CD4-positive, CD25-positive, alpha-beta regulatory T cell (primary cell): ENCODE results near the gene PDIA6. TPM values are rescaled to one million over a fixed set of nuclear protein-coding genes. Genes with fewer than 3 reads are reported as not detected.

Experiments
- ATAC-seq, 2 donors: fragments of 150-1000 bp; cut with Tn5 transposase; one replicate each; pipeline ENCODE4 v1.10.0; 2021; ENCODE audit warnings: low read depth in 2 of 2, moderate number of reproducible peaks in 2 of 2, moderate library complexity in 1 of 2
- DNase-seq, 3 donors: peaks; one replicate each; pipeline versions ENCODE4 v3.0.0 to v3.0.0-alpha.2; 2012 to 2022; ENCODE audit warnings: mixed read lengths in 1 of 3
- H3K27ac ChIP-seq: one replicate; pipeline ENCODE4 v1.7.0; 2013; ENCODE audit warnings: mild to moderate bottlenecking, low read length; ENCODE audit not compliant: insufficient read depth, poor library complexity, severe bottlenecking
- H3K27me3 ChIP-seq: one replicate; pipeline ENCODE4 v1.7.0; 2013; ENCODE audit warnings: low read length; ENCODE audit not compliant: control insufficient read depth, insufficient read depth
- H3K36me3 ChIP-seq: one replicate; pipeline ENCODE4 v1.7.0; 2013; ENCODE audit warnings: mild to moderate bottlenecking, low read length, moderate library complexity; ENCODE audit not compliant: control insufficient read depth, insufficient read depth
- H3K4me1 ChIP-seq: 2 replicates; pipeline ENCODE4 v1.7.0; 2013; ENCODE audit warnings: mild to moderate bottlenecking, low read length; ENCODE audit not compliant: insufficient read depth, control insufficient read depth, poor library complexity, severe bottlenecking
- H3K4me3 ChIP-seq: one replicate; pipeline ENCODE4 v1.7.0; 2013; ENCODE audit warnings: low read depth, mild to moderate bottlenecking, low read length, moderate library complexity
- H3K9me3 ChIP-seq, 2 experiments: 1 replicate in 1 of 2; 2 replicates in 1 of 2; pipeline ENCODE4 v1.7.0; 2013; ENCODE audit warnings: low read length in 2 of 2, mild to moderate bottlenecking in 1 of 2, moderate library complexity in 1 of 2; ENCODE audit not compliant: control insufficient read depth in 2 of 2
- H3K27ac Mint-ChIP-seq, 3 donors: one replicate each; pipeline ENCODE4 v1.8.0; 2020 to 2022; ENCODE audit warnings: mild to moderate bottlenecking in 3 of 3, mixed read lengths in 3 of 3, moderate library complexity in 2 of 3
- H3K27me3 Mint-ChIP-seq: one replicate; pipeline ENCODE4 v1.8.0; 2022; ENCODE audit warnings: mild to moderate bottlenecking, mixed read lengths
- H3K36me3 Mint-ChIP-seq: one replicate; pipeline ENCODE4 v1.8.0; 2020; ENCODE audit warnings: mixed read lengths
- H3K4me1 Mint-ChIP-seq, 4 donors: one replicate each; pipeline ENCODE4 v1.8.0; 2020 to 2022; ENCODE audit warnings: mixed read lengths in 4 of 4, mild to moderate bottlenecking in 1 of 4
- H3K4me3 Mint-ChIP-seq, 4 donors: one replicate each; pipeline ENCODE4 v1.8.0; 2020 to 2022; ENCODE audit warnings: mild to moderate bottlenecking in 4 of 4, mixed read lengths in 4 of 4, moderate library complexity in 3 of 4
- H3K9me3 Mint-ChIP-seq, 7 donors: one replicate each; pipeline ENCODE4 v1.8.0; 2020 to 2022; ENCODE audit warnings: mixed read lengths in 7 of 7, mild to moderate bottlenecking in 3 of 7, moderate library complexity in 2 of 7
- polyA plus RNA-seq, 4 donors: library from polyadenylated mRNA; unstranded; fragments of 300-500 nt; fragmentation: Illumina TruSeq; gene quantifications; one replicate each; pipeline ENCODE4 v1.2.3, GENCODE V29; 2021
- total RNA-seq: library from RNA; stranded (reverse); gene quantifications from one replicate; pipeline ENCODE4 v1.2.3, GENCODE V29; 2022

The PDIA6 gene
- total and polyA plus RNA-seq, 5 donors from 2014 or later, result 48.0 to 186 (median 116) TPM

GRCh38 chr2:10838734-10839133 lies 26.1 kb upstream of the PDIA6 start:
- H3K27me3 Mint-ChIP-seq, result peaks cover 4% of the 10 kb centered on the region
- H3K4me3 ChIP-seq, result no peak overlapping the region
- peaks cover 0 to 4% (median under 1%) of the 10 kb centered on the region in 4 donors for H3K4me1 Mint-ChIP-seq
- no peaks in the 10 kb centered on the region for H3K36me3 ChIP-seq
- H3K9me3 ChIP-seq, result peaks cover 18 to 27% of the 10 kb centered on the region in 2 experiments
- no peak overlapping the region for H3K4me3 Mint-ChIP-seq
- no peak overlapping the region for H3K27ac ChIP-seq
- DNase-seq (no peak), ATAC-seq (no peak)
- peaks cover 0 to 29% (median 5%) of the 10 kb centered on the region in 7 donors for H3K9me3 Mint-ChIP-seq
- H3K27ac Mint-ChIP-seq, result no peak overlapping the region
- peaks cover 7% of the 10 kb centered on the region for H3K4me1 ChIP-seq
- no peaks in the 10 kb centered on the region for H3K27me3 ChIP-seq
- H3K36me3 Mint-ChIP-seq, result peaks cover 8% of the 10 kb centered on the region

GRCh38 chr2:10837298-10838266 lies 25.0 kb upstream of the PDIA6 start:
- Mint-ChIP-seq H3K4me1 (peaks cover 0 to 7% (median 4%) of the 10 kb centered on the region in 4 donors), H3K4me3 (no peak overlapping the region), H3K9me3 (peaks cover 0 to 28% (median 4%) of the 10 kb centered on the region in 7 donors), H3K27me3 (peaks cover 5% of the 10 kb centered on the region), H3K27ac (no peak overlapping the region), H3K36me3 (peaks cover 8% of the 10 kb centered on the region)
- no peak overlapping the region for H3K4me3 ChIP-seq
- H3K4me1 ChIP-seq, result peaks cover 8% of the 10 kb centered on the region
- ATAC-seq (no peak), DNase-seq (no peak)
- H3K36me3 ChIP-seq, result no peaks in the 10 kb centered on the region
- no peaks in the 10 kb centered on the region for H3K27me3 ChIP-seq
- H3K27ac ChIP-seq, result no peak overlapping the region
- peaks cover 17 to 27% of the 10 kb centered on the region in 2 experiments for H3K9me3 ChIP-seq

- no peaks in the 10 kb centered on the region for H3K36me3 ChIP-seq
- no peaks in the 10 kb centered on the region for H3K27me3 ChIP-seq
- peak overlapping the region in 1 of 3 donors; percentile 48 for H3K27ac Mint-ChIP-seq
- peaks cover 10% of the 10 kb centered on the region for H3K27me3 Mint-ChIP-seq
- peaks cover 0 to 4% of the 10 kb centered on the region in 2 experiments for H3K9me3 ChIP-seq
- no peak overlapping the region for H3K4me3 ChIP-seq
- H3K4me1 ChIP-seq, result peaks cover 13% of the 10 kb centered on the region
- DNase-seq (peak; percentile 52 to 65 (median 64)), ATAC-seq (peak; percentile 60 to 72)
- H3K27ac ChIP-seq, result no peak overlapping the region
- H3K4me1 Mint-ChIP-seq, result peaks cover 0 to 14% (median 6%) of the 10 kb centered on the region in 4 donors
- H3K36me3 Mint-ChIP-seq, result peaks cover 5% of the 10 kb centered on the region
- peaks cover 0 to 10% (median under 1%) of the 10 kb centered on the region in 7 donors for H3K9me3 Mint-ChIP-seq
- peak overlapping the region in 1 of 4 donors; percentile 16 for H3K4me3 Mint-ChIP-seq
These were observed 22.7 kb upstream of the PDIA6 start for GRCh38 chr2:10835052-10835970.

- H3K27ac Mint-ChIP-seq, result no peak overlapping the region
- Histone ChIP-seq H3K27me3 (no peaks in the 10 kb centered on the region), H3K9me3 (no peaks in the 10 kb centered on the region), H3K36me3 (no peaks in the 10 kb centered on the region), H3K27ac (no peak overlapping the region), H3K4me1 (peaks cover 13% of the 10 kb centered on the region), H3K4me3 (no peak overlapping the region)
- no peak overlapping the region for H3K4me3 Mint-ChIP-seq
- peaks cover 0 to 14% (median 6%) of the 10 kb centered on the region in 4 donors for H3K4me1 Mint-ChIP-seq
- H3K27me3 Mint-ChIP-seq, result peaks cover 10% of the 10 kb centered on the region
- peaks cover 0 to 3% (median 0%) of the 10 kb centered on the region in 7 donors for H3K9me3 Mint-ChIP-seq
- DNase-seq (no peak), ATAC-seq (no peak)
- no peaks in the 10 kb centered on the region for H3K36me3 Mint-ChIP-seq
These were observed 21.6 kb upstream of the PDIA6 start for GRCh38 chr2:10834068-10834655.

- H3K4me3 ChIP-seq, result no peak overlapping the region
- peaks cover 13% of the 10 kb centered on the region for H3K4me1 ChIP-seq
- Mint-ChIP-seq H3K36me3 (no peaks in the 10 kb centered on the region), H3K4me1 (peaks cover 0 to 14% (median 6%) of the 10 kb centered on the region in 4 donors), H3K9me3 (peaks cover 0 to 2% (median 0%) of the 10 kb centered on the region in 7 donors), H3K4me3 (no peak overlapping the region), H3K27ac (no peak overlapping the region), H3K27me3 (peaks cover 10% of the 10 kb centered on the region)
- no peak for DNase-seq
- no peaks in the 10 kb centered on the region for H3K27me3 ChIP-seq
- H3K36me3 ChIP-seq, result no peaks in the 10 kb centered on the region
- H3K9me3 ChIP-seq, result no peaks in the 10 kb centered on the region
- H3K27ac ChIP-seq, result no peak overlapping the region
- no peak for ATAC-seq
These were observed 20.4 kb upstream of the PDIA6 start for GRCh38 chr2:10833021-10833420.

- Mint-ChIP-seq H3K9me3 (peaks cover 0 to 2% (median 0%) of the 10 kb centered on the region in 7 donors), H3K27me3 (peaks cover 12% of the 10 kb centered on the region), H3K4me1 (peaks cover 0 to 14% (median 6%) of the 10 kb centered on the region in 4 donors), H3K4me3 (no peak overlapping the region), H3K36me3 (no peaks in the 10 kb centered on the region), H3K27ac (peak overlapping the region in 1 of 3 donors; percentile 68)
- DNase-seq (peak; percentile 63 to 78 (median 75)), ATAC-seq (peak; percentile 86 to 91)
- no peaks in the 10 kb centered on the region for H3K36me3 ChIP-seq
- no peaks in the 10 kb centered on the region for H3K9me3 ChIP-seq
- no peak overlapping the region for H3K4me3 ChIP-seq
- H3K27me3 ChIP-seq, result no peaks in the 10 kb centered on the region
- peaks cover 13% of the 10 kb centered on the region for H3K4me1 ChIP-seq
- H3K27ac ChIP-seq, result no peak overlapping the region
These were observed 19.8 kb upstream of the PDIA6 start for GRCh38 chr2:10832203-10832936.
